HepG2 (cell line): ENCODE measurements around the gene KCNAB1. TPM values are rescaled to one million over a fixed set of nuclear protein-coding genes. Genes with fewer than 3 reads are reported as not detected.

Source experiments
- ARNT2 ChIP-seq: sonication (generic); formaldehyde crosslinking; IDR thresholded peaks from 2 replicates; pipeline ENCODE4 v1.8.0; 2022; ENCODE audit warnings: mild to moderate bottlenecking, low read depth, missing genetic modification reagents, moderate library complexity
- GTF3A ChIP-seq: sonication (generic); formaldehyde crosslinking; conservative IDR thresholded peaks from 2 replicates; pipeline ENCODE4 v1.4.0; 2020; ENCODE audit warnings: mild to moderate bottlenecking, missing genetic modification reagents
- HOXD1 ChIP-seq: sonication (generic); formaldehyde crosslinking; IDR thresholded peaks from 2 replicates; pipeline ENCODE4 v1.5.0; 2020; ENCODE audit warnings: missing genetic modification reagents
- ZMAT3 ChIP-seq: sonication (generic); formaldehyde crosslinking; conservative IDR thresholded peaks from 2 replicates; pipeline ENCODE4 v1.7.0; 2021; ENCODE audit warnings: missing genetic modification reagents
- ZMYM4 ChIP-seq: sonication (generic); formaldehyde crosslinking; IDR thresholded peaks from 2 replicates; pipeline ENCODE4 v1.8.1; 2023; ENCODE audit warnings: mild to moderate bottlenecking, missing genetic modification reagents
- ZNF382 ChIP-seq: sonication (generic); formaldehyde crosslinking; IDR thresholded peaks from 2 replicates; pipeline ENCODE4 v1.5.0; 2020; ENCODE audit warnings: missing genetic modification reagents, mild to moderate bottlenecking, borderline replicate concordance
- ZNF781 ChIP-seq: sonication (generic); formaldehyde crosslinking; IDR thresholded peaks from 2 replicates; pipeline ENCODE4 v1.5.1; 2020; ENCODE audit warnings: borderline replicate concordance, mild to moderate bottlenecking, missing genetic modification reagents; ENCODE audit errors: not compliant biosample characterization
- polyA plus RNA-seq, 8 experiments: library from polyadenylated mRNA; depleted of rRNA in 3 of 8; stranded (reverse) in 7 of 8; unstranded in 1 of 8; fragments of >200 nt; fragmentation: Illumina TruSeq in 4 of 8; extraction: Trizol in 4 of 8; gene quantifications; 2 replicates each; pipeline versions ENCODE4 v1.2.1 to v1.2.3, GENCODE V29; 2011 to 2016; ENCODE audit warnings: low read depth in 4 of 8, missing spikeins in 1 of 8, mixed read lengths in 1 of 8; ENCODE audit not compliant: insufficient read depth in 1 of 8
- total RNA-seq, 5 experiments: library from RNA; depleted of rRNA; stranded (reverse); fragments of >200 nt; fragmentation: Illumina TruSeq; extraction: Trizol; gene quantifications; 2 replicates each; pipeline ENCODE4 v1.2.3, GENCODE V29; 2016; ENCODE audit warnings: low read depth in 1 of 5
- TF ChIP-seq, protein P1 (sequence below): sonication (generic); formaldehyde crosslinking; IDR thresholded peaks from 2 replicates; pipeline ENCODE4 v1.5.0; 2020; ENCODE audit warnings: missing genetic modification reagents
- TF ChIP-seq, protein P2 (sequence below): sonication (generic); formaldehyde crosslinking; IDR thresholded peaks from 2 replicates; pipeline ENCODE4 v1.4.0; 2020; ENCODE audit warnings: low read depth, mild to moderate bottlenecking, missing genetic modification reagents
- TF ChIP-seq, protein P3 (sequence below): sonication (generic); formaldehyde crosslinking; IDR thresholded peaks from 2 replicates; pipeline ENCODE4 v1.5.0; 2020; ENCODE audit warnings: mild to moderate bottlenecking, missing genetic modification reagents

The KCNAB1 gene
- total and polyA plus RNA-seq, 2 of the 13 experiments (the other 11 are each of a cell fraction or from before 2014, with no cell fraction given): not detected

DNA sequence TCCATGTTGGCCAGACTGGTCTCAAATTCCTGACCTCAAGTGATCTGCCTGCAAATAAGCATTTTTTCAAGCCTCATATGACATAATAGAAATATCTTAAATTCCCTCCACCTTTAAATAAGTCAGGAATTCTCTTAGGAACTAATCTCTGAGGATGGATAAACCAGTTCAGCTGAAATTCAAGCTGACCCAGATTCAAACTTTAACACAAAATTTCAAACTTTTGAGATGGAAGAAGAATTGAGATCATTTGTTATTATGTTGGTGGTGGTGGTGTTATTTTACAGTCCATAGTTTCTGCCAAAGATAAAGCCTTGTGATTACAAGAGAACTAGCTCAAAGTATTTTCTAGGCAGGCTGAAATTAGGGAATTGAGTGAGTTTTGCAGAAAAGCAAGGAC, 349.1 kb downstream of the KCNAB1 start (continued):
- TF ChIP-seq ARNT2 (CRISPR knock-in tag) (no peak), GTF3A (CRISPR knock-in tag) (no peak), ZNF382 (CRISPR knock-in tag) (no peak), ZNF781 (CRISPR knock-in tag) (no peak), ZMAT3 (CRISPR knock-in tag) (no peak), ZMYM4 (CRISPR knock-in tag) (no peak), HOXD1 (CRISPR knock-in tag) (no peak)
- TF ChIP-seq, protein P1, sequence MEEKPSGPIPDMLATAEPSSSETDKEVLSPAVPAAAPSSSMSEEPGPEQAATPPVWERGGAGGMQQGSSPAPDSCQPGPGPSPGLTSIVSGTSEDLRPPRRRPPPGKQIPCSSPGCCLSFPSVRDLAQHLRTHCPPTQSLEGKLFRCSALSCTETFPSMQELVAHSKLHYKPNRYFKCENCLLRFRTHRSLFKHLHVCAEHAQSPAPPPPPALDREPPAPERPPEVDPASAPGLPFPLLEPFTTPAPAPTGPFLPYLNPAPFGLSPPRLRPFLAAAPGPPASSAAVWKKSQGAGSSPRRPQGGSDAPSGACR (CRISPR knock-in tag): no peak
- TF ChIP-seq, protein P2, sequence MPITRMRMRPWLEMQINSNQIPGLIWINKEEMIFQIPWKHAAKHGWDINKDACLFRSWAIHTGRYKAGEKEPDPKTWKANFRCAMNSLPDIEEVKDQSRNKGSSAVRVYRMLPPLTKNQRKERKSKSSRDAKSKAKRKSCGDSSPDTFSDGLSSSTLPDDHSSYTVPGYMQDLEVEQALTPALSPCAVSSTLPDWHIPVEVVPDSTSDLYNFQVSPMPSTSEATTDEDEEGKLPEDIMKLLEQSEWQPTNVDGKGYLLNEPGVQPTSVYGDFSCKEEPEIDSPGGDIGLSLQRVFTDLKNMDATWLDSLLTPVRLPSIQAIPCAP (CRISPR knock-in tag): no peak
- TF ChIP-seq, protein P3, sequence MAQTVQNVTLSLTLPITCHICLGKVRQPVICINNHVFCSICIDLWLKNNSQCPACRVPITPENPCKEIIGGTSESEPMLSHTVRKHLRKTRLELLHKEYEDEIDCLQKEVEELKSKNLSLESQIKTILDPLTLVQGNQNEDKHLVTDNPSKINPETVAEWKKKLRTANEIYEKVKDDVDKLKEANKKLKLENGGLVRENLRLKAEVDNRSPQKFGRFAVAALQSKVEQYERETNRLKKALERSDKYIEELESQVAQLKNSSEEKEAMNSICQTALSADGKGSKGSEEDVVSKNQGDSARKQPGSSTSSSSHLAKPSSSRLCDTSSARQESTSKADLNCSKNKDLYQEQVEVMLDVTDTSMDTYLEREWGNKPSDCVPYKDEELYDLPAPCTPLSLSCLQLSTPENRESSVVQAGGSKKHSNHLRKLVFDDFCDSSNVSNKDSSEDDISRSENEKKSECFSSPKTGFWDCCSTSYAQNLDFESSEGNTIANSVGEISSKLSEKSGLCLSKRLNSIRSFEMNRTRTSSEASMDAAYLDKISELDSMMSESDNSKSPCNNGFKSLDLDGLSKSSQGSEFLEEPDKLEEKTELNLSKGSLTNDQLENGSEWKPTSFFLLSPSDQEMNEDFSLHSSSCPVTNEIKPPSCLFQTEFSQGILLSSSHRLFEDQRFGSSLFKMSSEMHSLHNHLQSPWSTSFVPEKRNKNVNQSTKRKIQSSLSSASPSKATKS (CRISPR knock-in tag): no peak
- TF ChIP-seq, all 625 proteins: peak for 0
